Hematopoietic multipotent progenitor cell treated with erythropoietin and hydrocortisone succinate and interleukin-3 and kit ligand, for 17 days (in vitro differentiated cells): ENCODE measurements around the gene ADA.
A peak's percentile ranks its signal among the peaks of the same experiment; 100 is the strongest.

Experiments
- DNase-seq: peaks from one replicate; pipeline ENCODE4 v3.0.0-alpha.2; 2015; ENCODE audit warnings: low spot score

ADA gene

GRCh38 chr20:44624152-44624551 lies 27.3 kb downstream of the ADA start:
- no peak for DNase-seq

- no peak for DNase-seq
These were observed 28.8 kb downstream of the ADA start for GRCh38 chr20:44622501-44623270.

- no peak for DNase-seq
These were observed 29.6 kb downstream of the ADA start for GRCh38 chr20:44621939-44622338.

- DNase-seq: no peak
These were observed 30.2 kb downstream of the ADA start for GRCh38 chr20:44621325-44621724.

GRCh38 chr20:44620030-44620429 lies 31.5 kb downstream of the ADA start:
- DNase-seq: no peak

GRCh38 chr20:44619294-44619693 lies 32.2 kb downstream of the ADA start:
- DNase-seq: no peak

- DNase-seq: no peak
These were observed 33.2 kb downstream of the ADA start for GRCh38 chr20:44618318-44618731.

GRCh38 chr20:44616604-44616964 lies 34.9 kb downstream of the ADA start:
- DNase-seq: no peak

- DNase-seq: no peak
These were observed 35.5 kb downstream of the ADA start for GRCh38 chr20:44615876-44616603.

- DNase-seq: no peak
These were observed 36.2 kb downstream of the ADA start for GRCh38 chr20:44615169-44615791.

- DNase-seq: no peak
These were observed 37.0 kb downstream of the ADA start for GRCh38 chr20:44614525-44614924.

- no peak for DNase-seq
These were observed 37.9 kb downstream of the ADA start for GRCh38 chr20:44613575-44613974.

- peak; percentile 45 for DNase-seq
These were observed 41.1 kb downstream of the ADA start for GRCh38 chr20:44610313-44610962.

- peak; percentile 92 for DNase-seq
These were observed 41.8 kb downstream of the ADA start for GRCh38 chr20:44609516-44610312.

GRCh38 chr20:44609006-44609515 lies 42.4 kb downstream of the ADA start:
- DNase-seq: no peak

GRCh38 chr20:44606725-44607441 lies 44.6 kb downstream of the ADA start:
- no peak for DNase-seq

GRCh38 chr20:44603327-44603726 lies 48.2 kb downstream of the ADA start:
- DNase-seq: no peak

GRCh38 chr20:44601801-44602204 lies 49.7 kb downstream of the ADA start:
- no peak for DNase-seq

- DNase-seq: no peak
These were observed 50.2 kb downstream of the ADA start for GRCh38 chr20:44601236-44601671.

- no peak for DNase-seq
These were observed 50.7 kb downstream of the ADA start for GRCh38 chr20:44600758-44601201.

GRCh38 chr20:44600301-44600700 lies 51.2 kb downstream of the ADA start:
- no peak for DNase-seq
